Pancreas (tissue), 10 donors: ENCODE data around the gene ANK2. TPM values are rescaled to one million over a fixed set of nuclear protein-coding genes. Genes with fewer than 3 reads are reported as not detected.
A peak's percentile ranks its signal among the peaks of the same experiment; 100 is the strongest.

Experiments
- ATAC-seq, 4 donors: fragments of 200-7000 bp; cut with Tn5 transposase; one replicate each; pipeline versions ENCODE4 v1.8.0 to v1.9.1; 2020; ENCODE audit warnings: mild to moderate bottlenecking in 4 of 4, moderate library complexity in 4 of 4
- DNase-seq, 6 donors: peaks; one replicate each; pipeline ENCODE4 v3.0.0-alpha.2; 2020
- FAIRE-seq: peaks from 2 replicates; lab custom pipeline; 2012; peaks lifted over from hg19 to GRCh38; lab: Jason Lieb, UNC
- H3K27ac ChIP-seq, 4 donors: fragments of 200-600 bp; sonication (generic); 1 replicate in 3 of 4; 2 replicates in 1 of 4; pipeline versions ENCODE4 v1.5.0 to v1.8.0; 2020
- H3K27me3 ChIP-seq, 4 donors: fragments of 200-600 bp; one replicate each; pipeline ENCODE4 v1.8.0; 2021
- H3K36me3 ChIP-seq, 3 donors: fragments of 200-600 bp; sonication (generic) in 1 of 3; one replicate each; pipeline versions ENCODE4 v1.5.0 to v1.8.0; 2020 to 2021
- H3K4me1 ChIP-seq, 3 donors: fragments of 200-600 bp; one replicate each; pipeline ENCODE4 v1.8.0; 2021
- H3K4me3 ChIP-seq, 4 donors: fragments of 200-600 bp; sonication (generic) in 2 of 4; one replicate each; pipeline versions ENCODE4 v1.5.0 to v1.8.0; 2020 to 2021
- H3K9me3 ChIP-seq, 4 donors: fragments of 200-600 bp; one replicate each; pipeline ENCODE4 v1.8.0; 2021
- WGBS, 2 donors: extraction: QIAGEN DNeasy Blood & Tissue Kit; methylation state at CpG; one replicate each; pipeline ENCODE4 v1.1.7; 2013; 5-methylcytosine and 5-hydroxymethylcytosine counted together
- intact Hi-C, 3 donors: fragments of 100-400 bp; cut with DNase I; formaldehyde crosslinking; loops; one replicate each; pipeline versions ENCODE4 v1.11.1 to v1.14.2; 2022
- polyA plus RNA-seq, 2 donors: library from polyadenylated mRNA; stranded (reverse); fragments of 200-250 nt; gene quantifications; one replicate each; pipeline ENCODE4 v1.2.3, GENCODE V29; 2013
- total RNA-seq, 6 donors: library from RNA; stranded (reverse); fragmentation: NEBNext Ultra II Directional in 4 of 6; extraction: Animal tissue kit (Norgen Biotek cat#: 25700) in 4 of 6; gene quantifications; one replicate each; pipeline versions ENCODE4 v1.2.1 to v1.2.4, GENCODE V29; 2021 to 2023
- TF ChIP-seq, protein P1 (sequence below), 4 donors: fragments of 200-600 bp; sonication (generic) in 3 of 4; IDR thresholded peaks; one replicate each; pipeline versions ENCODE4 v1.5.0 to v1.8.0; 2021; ENCODE audit warnings: antibody characterized with exemption in 4 of 4
- donor health status: healthy with polysubstance abuse.
- donor health status: DM: no; HTN: no; CAD: no; lungs with moderate emphysema.
- donor health status: DM: no; HTN: no; CAD: no.
- donor health status: control.
- donor health status: control.
- donor health status: Bipolar disorder and iron deficiency.
- donor health status: DM: yes; HTN: yes; CAD: no.
- donor health status: DM: no; HTN: no; CAD: no.
- donor health status: DM: no; HTN: no; CAD: no.
- donor health status: DM: yes; HTN: yes; CAD: no.

Gene ANK2
- total and polyA plus RNA-seq, 8 donors = 1.0 to 4.2 (median 2.7) TPM

DNA sequence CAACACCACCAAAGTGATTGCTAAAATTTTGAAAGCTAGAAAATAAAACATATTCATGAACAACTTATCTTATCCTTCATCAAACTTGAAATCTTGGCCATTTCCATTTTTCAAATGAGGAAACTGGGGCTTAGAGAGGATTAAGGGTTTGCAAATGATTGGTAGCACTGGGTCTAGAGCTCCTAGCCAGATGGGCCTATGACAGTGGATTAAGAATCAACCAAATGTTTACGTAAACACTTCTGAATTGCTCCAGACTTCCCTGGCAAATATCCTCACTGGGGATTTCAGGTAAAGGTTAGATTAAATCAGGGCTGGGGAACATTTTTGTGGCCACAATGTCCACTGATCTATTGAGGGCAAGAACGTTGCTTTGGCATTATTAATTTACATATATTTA lies 241.2 kb downstream of the ANK2 start:
- Histone ChIP-seq H3K27ac (no peak overlapping the region), H3K27me3 (no peaks in the 10 kb centered on the region), H3K4me1 (no peaks in the 10 kb centered on the region), H3K4me3 (no peak overlapping the region), H3K9me3 (no peaks in the 10 kb centered on the region), H3K36me3 (no peaks in the 10 kb centered on the region)
- intact Hi-C loops = no loop called here
- DNase-seq (no peak), ATAC-seq (no peak), FAIRE-seq (no peak)
- WGBS, 2 donors = 46 to 48% methylated on average over 2 of the region's 2 CpGs
- TF ChIP-seq, protein P1, sequence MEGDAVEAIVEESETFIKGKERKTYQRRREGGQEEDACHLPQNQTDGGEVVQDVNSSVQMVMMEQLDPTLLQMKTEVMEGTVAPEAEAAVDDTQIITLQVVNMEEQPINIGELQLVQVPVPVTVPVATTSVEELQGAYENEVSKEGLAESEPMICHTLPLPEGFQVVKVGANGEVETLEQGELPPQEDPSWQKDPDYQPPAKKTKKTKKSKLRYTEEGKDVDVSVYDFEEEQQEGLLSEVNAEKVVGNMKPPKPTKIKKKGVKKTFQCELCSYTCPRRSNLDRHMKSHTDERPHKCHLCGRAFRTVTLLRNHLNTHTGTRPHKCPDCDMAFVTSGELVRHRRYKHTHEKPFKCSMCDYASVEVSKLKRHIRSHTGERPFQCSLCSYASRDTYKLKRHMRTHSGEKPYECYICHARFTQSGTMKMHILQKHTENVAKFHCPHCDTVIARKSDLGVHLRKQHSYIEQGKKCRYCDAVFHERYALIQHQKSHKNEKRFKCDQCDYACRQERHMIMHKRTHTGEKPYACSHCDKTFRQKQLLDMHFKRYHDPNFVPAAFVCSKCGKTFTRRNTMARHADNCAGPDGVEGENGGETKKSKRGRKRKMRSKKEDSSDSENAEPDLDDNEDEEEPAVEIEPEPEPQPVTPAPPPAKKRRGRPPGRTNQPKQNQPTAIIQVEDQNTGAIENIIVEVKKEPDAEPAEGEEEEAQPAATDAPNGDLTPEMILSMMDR (IDR thresholded peaks at IDR 0.05) = no peak

DNA sequence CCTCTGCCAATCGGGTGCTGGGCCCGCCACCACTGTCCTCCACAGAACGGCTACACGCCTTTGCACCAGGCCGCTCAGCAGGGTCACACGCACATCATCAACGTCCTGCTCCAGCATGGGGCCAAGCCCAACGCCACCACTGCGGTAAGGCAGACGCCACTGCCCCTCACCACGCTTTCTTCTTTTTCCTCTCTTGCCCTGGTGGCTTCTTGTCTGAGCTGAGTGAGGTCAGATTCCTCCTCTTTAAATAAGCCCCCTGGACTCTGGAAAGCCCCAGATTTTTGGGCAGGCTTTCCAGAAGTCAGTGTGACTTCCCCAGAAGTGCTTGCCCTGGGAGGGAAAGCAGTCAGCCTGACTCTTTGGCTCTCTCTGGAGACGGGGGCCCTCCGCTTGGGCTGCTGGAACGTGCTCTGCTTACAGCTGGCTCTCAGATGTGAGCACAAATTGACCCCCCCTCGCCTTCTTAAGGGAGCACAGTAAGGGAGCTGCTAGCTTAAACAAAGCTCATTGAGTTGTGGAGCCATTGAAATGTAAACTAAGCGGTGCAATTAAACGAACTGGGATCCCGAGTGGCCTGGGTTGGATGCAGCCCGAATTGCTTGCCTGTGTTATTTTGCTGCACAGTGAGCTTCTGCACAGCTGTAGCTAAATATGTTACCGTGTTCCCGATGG lies 243.1 kb downstream of the ANK2 start:
- Histone ChIP-seq H3K9me3 (no peaks in the 10 kb centered on the region), H3K4me3 (no peak overlapping the region), H3K27me3 (no peaks in the 10 kb centered on the region), H3K27ac (no peak overlapping the region), H3K4me1 (no peaks in the 10 kb centered on the region), H3K36me3 (no peaks in the 10 kb centered on the region)
- peak in 1 of 6 donors; percentile 15 for DNase-seq
- intact Hi-C loops = no loop called here
- TF ChIP-seq, protein P1 (IDR thresholded peaks at IDR 0.05) = no peak
- FAIRE-seq = no peak
- WGBS, 2 donors = 60 to 61% methylated on average over 21 of the region's 21 CpGs
- peak in 3 of 4 donors; percentile 39 to 55 (median 44) for ATAC-seq

DNA sequence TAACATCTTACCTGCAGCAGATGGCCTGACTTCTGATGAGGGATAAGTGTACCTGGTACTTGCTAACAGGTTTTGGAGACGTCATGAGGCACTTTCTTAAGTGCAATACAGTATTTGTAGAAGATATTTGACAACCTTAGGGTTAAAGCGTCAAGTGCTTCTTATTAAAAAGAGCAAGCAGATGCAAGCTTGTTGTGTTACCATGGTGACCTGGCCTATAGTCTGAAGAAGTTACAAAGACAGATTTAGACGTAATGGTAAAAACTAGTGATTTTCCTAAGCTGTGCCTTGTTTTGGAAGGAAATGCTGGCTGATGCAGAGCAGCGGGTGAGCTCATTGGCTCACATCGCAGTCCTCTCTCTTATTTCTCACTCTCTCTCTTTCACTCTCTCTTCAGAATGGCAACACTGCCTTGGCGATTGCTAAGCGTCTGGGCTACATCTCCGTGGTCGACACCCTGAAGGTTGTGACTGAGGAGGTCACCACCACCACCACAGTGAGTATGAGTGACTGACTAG lies 243.6 kb downstream of the ANK2 start:
- DNase-seq = no peak
- H3K9me3 ChIP-seq = no peaks in the 10 kb centered on the region

DNA sequence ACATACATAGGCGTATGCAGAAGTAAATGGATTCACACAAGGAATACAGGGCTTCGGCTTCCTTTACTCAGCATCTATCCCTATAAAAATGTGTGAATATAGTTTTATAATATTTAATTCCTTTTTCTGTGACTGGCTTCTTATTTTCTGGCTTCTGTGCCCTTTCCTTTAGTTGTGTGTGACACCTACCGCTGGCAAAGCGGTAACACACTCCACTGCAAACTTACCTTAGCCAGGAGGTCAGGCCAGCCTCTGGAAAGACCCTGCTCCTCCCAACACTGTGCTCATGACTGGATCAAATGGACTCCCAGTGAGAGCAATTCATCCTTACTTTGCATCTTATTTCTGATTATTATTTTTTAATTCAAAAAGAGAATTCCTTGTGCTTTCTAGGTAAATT lies 244.2 kb downstream of the ANK2 start:
- ATAC-seq (peak in 2 of 4 donors; percentile 47 to 48), DNase-seq (no peak), FAIRE-seq (no peak)
- 87 to 93% methylated on average over 4 of the region's 4 CpGs for WGBS, 2 donors
- Histone ChIP-seq H3K27ac (no peak overlapping the region), H3K4me1 (no peaks in the 10 kb centered on the region), H3K4me3 (no peak overlapping the region), H3K36me3 (no peaks in the 10 kb centered on the region), H3K27me3 (no peaks in the 10 kb centered on the region), H3K9me3 (no peaks in the 10 kb centered on the region)
- TF ChIP-seq, protein P1 (IDR thresholded peaks at IDR 0.05) = no peak
- intact Hi-C loops = no loop called here

More for the DNA sequence above, 243.6 kb downstream of the ANK2 start:
- 62 to 68% methylated on average over 9 of the region's 9 CpGs for WGBS, 2 donors
- Histone ChIP-seq H3K27ac (no peak overlapping the region), H3K4me1 (no peaks in the 10 kb centered on the region), H3K4me3 (no peak overlapping the region), H3K36me3 (no peaks in the 10 kb centered on the region), H3K27me3 (no peaks in the 10 kb centered on the region)
- ATAC-seq (peak in 3 of 4 donors; percentile 21 to 62 (median 54)), FAIRE-seq (no peak)
- intact Hi-C loops = no loop called here
- TF ChIP-seq, protein P1 (IDR thresholded peaks at IDR 0.05) = no peak

DNA sequence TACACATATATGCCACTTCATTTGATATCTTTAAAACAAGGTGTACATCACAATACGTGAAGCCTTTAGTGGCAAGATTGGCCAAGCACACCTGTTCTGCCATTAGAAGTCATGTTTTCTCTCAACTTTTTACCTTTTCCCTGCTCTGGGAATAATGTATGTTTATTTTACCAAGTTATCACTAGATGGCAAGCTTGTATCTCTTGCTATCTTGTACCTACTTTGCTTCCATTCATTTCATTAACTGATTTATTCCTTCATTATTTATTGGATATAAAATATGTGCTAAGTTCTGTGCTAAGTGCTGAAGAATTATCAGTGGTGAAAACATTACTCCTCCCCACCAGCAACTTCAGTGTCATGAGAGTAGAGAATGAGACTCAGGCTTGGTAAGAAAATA lies 245.5 kb downstream of the ANK2 start:
- no peak overlapping the region for H3K4me3 ChIP-seq
- H3K4me1 ChIP-seq = no peaks in the 10 kb centered on the region
- FAIRE-seq (no peak), ATAC-seq (no peak), DNase-seq (no peak)
- H3K9me3 ChIP-seq = no peaks in the 10 kb centered on the region
- H3K36me3 ChIP-seq = no peaks in the 10 kb centered on the region
- intact Hi-C loops = no loop called here
- TF ChIP-seq, protein P1 (IDR thresholded peaks at IDR 0.05) = no peak
- H3K27ac ChIP-seq = no peak overlapping the region
- H3K27me3 ChIP-seq = no peaks in the 10 kb centered on the region
- WGBS, 2 donors = 62 to 82% methylated on average over 1 of the region's 1 CpG
